Mesothelial cell of epicardium (in vitro differentiated cells): Measurements from ENCODE around the gene EOLA1. TPM values are rescaled to one million over a fixed set of nuclear protein-coding genes. Genes with fewer than 3 reads are reported as not detected.

Experiments
- DNase-seq, 2 experiments: peaks; one replicate each; pipeline ENCODE4 v3.0.0; 2021; ENCODE audit warnings: low spot score in 2 of 2; ENCODE audit not compliant: unreplicated experiment in 2 of 2
- H3K27ac Mint-ChIP-seq: 2 replicates; pipeline ENCODE4 v1.8.0; 2021; ENCODE audit warnings: mixed read lengths
- H3K27me3 Mint-ChIP-seq: 2 replicates; pipeline ENCODE4 v1.8.0; 2021; ENCODE audit warnings: low read depth, mixed read lengths
- H3K36me3 Mint-ChIP-seq: 2 replicates; pipeline ENCODE4 v1.8.0; 2021; ENCODE audit warnings: mixed read lengths
- H3K4me1 Mint-ChIP-seq: 2 replicates; pipeline ENCODE4 v1.8.0; 2021; ENCODE audit warnings: mixed read lengths
- H3K4me3 Mint-ChIP-seq: 2 replicates; pipeline ENCODE4 v1.8.0; 2021; ENCODE audit warnings: mild to moderate bottlenecking, moderate library complexity, mixed read lengths
- H3K9me3 Mint-ChIP-seq: 2 replicates; pipeline ENCODE4 v1.8.0; 2021; ENCODE audit warnings: mixed read lengths
- total RNA-seq: library from RNA; stranded (reverse); gene quantifications from 3 replicates; pipeline ENCODE4 v1.2.1, GENCODE V29; 2021
- TF ChIP-seq, protein P1 (sequence below): fragments of 200-600 bp; sonication (generic); IDR thresholded peaks from one replicate; pipeline ENCODE4 v1.5.0; 2021; ENCODE audit warnings: antibody characterized with exemption; ENCODE audit not compliant: unreplicated experiment

The EOLA1 gene
- total RNA-seq, 1 donor from 2014 or later: 13.8 TPM

GRCh38 chrX:149511081-149511480 lies 29.7 kb upstream of the EOLA1 start:
- Mint-ChIP-seq H3K4me1 (peaks cover 22% of the 10 kb centered on the region), H3K36me3 (no peaks in the 10 kb centered on the region), H3K27ac (peak overlapping the region; percentile 85), H3K4me3 (no peak overlapping the region), H3K27me3 (no peaks in the 10 kb centered on the region), H3K9me3 (peaks cover 5% of the 10 kb centered on the region)
- DNase-seq: no peak
- TF ChIP-seq, protein P1, sequence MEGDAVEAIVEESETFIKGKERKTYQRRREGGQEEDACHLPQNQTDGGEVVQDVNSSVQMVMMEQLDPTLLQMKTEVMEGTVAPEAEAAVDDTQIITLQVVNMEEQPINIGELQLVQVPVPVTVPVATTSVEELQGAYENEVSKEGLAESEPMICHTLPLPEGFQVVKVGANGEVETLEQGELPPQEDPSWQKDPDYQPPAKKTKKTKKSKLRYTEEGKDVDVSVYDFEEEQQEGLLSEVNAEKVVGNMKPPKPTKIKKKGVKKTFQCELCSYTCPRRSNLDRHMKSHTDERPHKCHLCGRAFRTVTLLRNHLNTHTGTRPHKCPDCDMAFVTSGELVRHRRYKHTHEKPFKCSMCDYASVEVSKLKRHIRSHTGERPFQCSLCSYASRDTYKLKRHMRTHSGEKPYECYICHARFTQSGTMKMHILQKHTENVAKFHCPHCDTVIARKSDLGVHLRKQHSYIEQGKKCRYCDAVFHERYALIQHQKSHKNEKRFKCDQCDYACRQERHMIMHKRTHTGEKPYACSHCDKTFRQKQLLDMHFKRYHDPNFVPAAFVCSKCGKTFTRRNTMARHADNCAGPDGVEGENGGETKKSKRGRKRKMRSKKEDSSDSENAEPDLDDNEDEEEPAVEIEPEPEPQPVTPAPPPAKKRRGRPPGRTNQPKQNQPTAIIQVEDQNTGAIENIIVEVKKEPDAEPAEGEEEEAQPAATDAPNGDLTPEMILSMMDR: no peak

DNA sequence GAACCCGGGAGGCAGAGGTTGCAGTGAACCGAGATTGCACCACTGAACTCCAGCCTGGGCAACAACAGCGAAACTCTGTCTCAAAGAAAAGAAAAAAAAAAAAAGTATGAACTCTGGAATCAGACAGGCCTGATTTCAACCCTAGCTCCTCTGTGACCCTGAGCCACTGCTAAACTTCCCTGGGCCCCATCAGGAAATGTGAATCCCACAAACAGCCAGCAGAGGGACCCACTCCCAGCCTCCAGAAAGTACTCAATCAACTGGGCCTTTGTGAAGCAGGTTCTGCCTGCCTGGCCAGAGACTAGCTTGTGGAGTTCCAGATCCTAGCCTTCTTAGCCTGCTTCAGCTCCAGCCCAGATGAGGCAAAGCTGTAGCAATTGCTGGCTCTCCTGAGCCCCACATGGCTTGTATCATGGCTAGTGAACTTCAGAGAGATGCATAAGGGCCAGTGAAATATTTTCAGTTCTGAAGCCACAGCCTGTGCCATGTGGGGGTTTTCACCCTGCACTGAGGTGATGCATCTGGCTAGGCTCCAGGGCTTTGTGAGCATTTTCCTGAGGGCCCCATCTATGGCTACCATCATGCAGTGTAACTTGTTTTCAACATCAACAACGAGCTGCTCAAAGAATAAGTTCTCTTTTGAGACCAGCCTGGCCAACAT lies 28.5 kb upstream of the EOLA1 start:
- Mint-ChIP-seq H3K4me3 (no peak overlapping the region), H3K4me1 (peaks cover 22% of the 10 kb centered on the region), H3K27ac (peak overlapping the region; percentile 16), H3K27me3 (no peaks in the 10 kb centered on the region), H3K9me3 (peaks cover 14% of the 10 kb centered on the region), H3K36me3 (no peaks in the 10 kb centered on the region)
- no peak for DNase-seq
- TF ChIP-seq, protein P1: peak; percentile 52

GRCh38 chrX:149513825-149514428 lies 26.9 kb upstream of the EOLA1 start:
- no peak for DNase-seq
- no peak overlapping the region for H3K27ac Mint-ChIP-seq
- H3K4me3 Mint-ChIP-seq: no peak overlapping the region
- H3K9me3 Mint-ChIP-seq: peaks cover 21% of the 10 kb centered on the region
- peaks cover 22% of the 10 kb centered on the region for H3K4me1 Mint-ChIP-seq
- H3K27me3 Mint-ChIP-seq: no peaks in the 10 kb centered on the region
- TF ChIP-seq, protein P1: no peak
- H3K36me3 Mint-ChIP-seq: no peaks in the 10 kb centered on the region

DNA sequence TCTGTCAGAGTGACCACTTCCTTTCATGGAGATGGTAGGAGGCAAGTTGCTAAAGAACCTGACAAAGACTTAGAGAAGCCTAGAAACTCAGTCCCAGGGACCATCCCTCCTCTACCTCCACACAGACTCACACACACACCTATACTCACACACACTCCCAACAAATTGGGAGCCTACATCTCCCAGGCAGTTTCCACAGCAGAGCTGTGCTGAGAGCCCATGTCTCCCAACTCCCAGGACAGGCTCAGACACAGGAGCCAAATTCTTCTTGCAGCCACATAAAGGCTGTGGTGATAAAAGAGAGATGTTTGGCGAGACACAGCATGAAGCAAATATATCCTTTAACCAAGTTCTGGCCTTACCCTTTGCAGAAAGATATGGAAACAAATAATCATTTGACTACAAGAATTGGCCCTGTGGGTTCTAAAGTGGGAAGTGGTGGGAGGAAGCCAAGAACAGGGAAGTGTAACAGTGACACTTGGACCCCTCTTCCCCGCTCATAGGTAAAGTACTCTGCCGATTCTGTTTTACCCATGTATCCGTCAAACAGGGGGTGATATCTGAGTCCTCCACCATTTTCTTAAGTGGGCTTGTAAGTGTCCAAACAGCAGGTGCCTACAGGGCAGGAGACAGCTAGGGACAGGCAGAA lies 24.7 kb upstream of the EOLA1 start:
- no peak overlapping the region for H3K4me3 Mint-ChIP-seq
- no peak overlapping the region for H3K27ac Mint-ChIP-seq
- peaks cover 2% of the 10 kb centered on the region for H3K27me3 Mint-ChIP-seq
- no peak for DNase-seq
- H3K4me1 Mint-ChIP-seq: peaks cover 19% of the 10 kb centered on the region
- TF ChIP-seq, protein P1: no peak
- no peaks in the 10 kb centered on the region for H3K36me3 Mint-ChIP-seq
- H3K9me3 Mint-ChIP-seq: peaks cover 33% of the 10 kb centered on the region

DNA sequence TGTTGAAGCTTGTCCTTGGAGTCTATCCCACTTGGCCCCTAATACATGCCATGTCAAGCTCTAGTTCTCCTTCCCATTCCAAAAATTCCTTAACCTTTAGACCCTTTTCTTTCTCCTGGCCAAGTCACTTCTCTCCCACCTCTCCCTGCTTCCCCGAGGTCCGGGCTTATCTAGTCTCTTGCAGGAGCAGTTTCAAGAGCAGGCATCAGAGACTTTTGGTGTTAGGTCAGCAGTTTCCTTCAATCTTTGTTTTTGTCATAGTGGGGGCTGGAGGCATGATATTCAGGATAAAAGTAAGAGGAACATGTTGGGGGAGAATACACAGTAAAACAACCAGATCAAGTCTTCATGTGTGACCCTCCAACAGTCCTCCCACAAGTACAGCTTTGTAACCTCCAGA lies 24.2 kb upstream of the EOLA1 start:
- TF ChIP-seq, protein P1: no peak
- Mint-ChIP-seq H3K4me1 (peaks cover 14% of the 10 kb centered on the region), H3K36me3 (no peaks in the 10 kb centered on the region), H3K9me3 (peaks cover 33% of the 10 kb centered on the region), H3K27me3 (peaks cover 2% of the 10 kb centered on the region), H3K4me3 (no peak overlapping the region), H3K27ac (no peak overlapping the region)
- no peak for DNase-seq
